Kidney (tissue), 14 donors: ENCODE data around the gene VLDLR. TPM values are rescaled to one million over a fixed set of nuclear protein-coding genes. Genes with fewer than 3 reads are reported as not detected.

Experiments used
- DNase-seq, 5 donors: peaks; one replicate each; pipeline ENCODE4 v3.0.0-alpha.2; 2013 to 2020
- FAIRE-seq: peaks from 2 replicates; lab custom pipeline; 2012; peaks lifted over from hg19 to GRCh38; lab: Jason Lieb, UNC
- H3K27ac ChIP-seq, 2 donors: one replicate each; pipeline ENCODE4 v1.7.0; 2013; ENCODE audit warnings: low read depth in 2 of 2, low read length in 2 of 2, inconsistent platforms in 1 of 2
- H3K27me3 ChIP-seq: one replicate; pipeline ENCODE4 v1.7.1; 2013; ENCODE audit warnings: low read length, inconsistent platforms; ENCODE audit not compliant: control insufficient read depth, insufficient read depth
- H3K36me3 ChIP-seq, 3 donors: one replicate each; pipeline versions ENCODE4 v1.7.0 to v1.7.1; 2013; ENCODE audit warnings: low read length in 3 of 3, control low read depth in 1 of 3, inconsistent platforms in 1 of 3; ENCODE audit not compliant: insufficient read depth in 3 of 3, control insufficient read depth in 2 of 3
- H3K4me1 ChIP-seq, 3 donors: one replicate each; pipeline versions ENCODE4 v1.7.0 to v1.7.1; 2013; ENCODE audit warnings: low read length in 3 of 3, inconsistent platforms in 1 of 3, low read depth in 1 of 3; ENCODE audit not compliant: control insufficient read depth in 2 of 3, insufficient read depth in 2 of 3
- H3K4me3 ChIP-seq, 3 donors: one replicate each; pipeline versions ENCODE4 v1.7.0 to v1.8.1; 2013; ENCODE audit warnings: low read length in 3 of 3, control low read depth in 1 of 3, inconsistent platforms in 1 of 3
- H3K9ac ChIP-seq, 3 donors: one replicate each; pipeline versions ENCODE4 v1.7.0 to v1.7.1; 2013; ENCODE audit warnings: low read length in 3 of 3, control low read depth in 1 of 3, inconsistent platforms in 1 of 3
- H3K9me3 ChIP-seq, 3 donors: one replicate each; pipeline versions ENCODE4 v1.7.0 to v1.7.1; 2013; ENCODE audit warnings: low read length in 3 of 3, control low read depth in 1 of 3, inconsistent platforms in 1 of 3; ENCODE audit not compliant: control insufficient read depth in 2 of 3, insufficient read depth in 1 of 3
- CTCF ChIP-seq: IDR thresholded peaks from 3 replicates; pipeline ENCODE4 v1.5.1; 2012; ENCODE audit warnings: mild to moderate bottlenecking, moderate library complexity, borderline replicate concordance; ENCODE audit not compliant: insufficient read depth; ENCODE audit errors: extremely low read depth
- intact Hi-C: fragments of 100-400 bp; cut with DNase I; formaldehyde crosslinking; loops from one replicate; pipeline ENCODE4 v1.11.1; 2022
- polyA plus RNA-seq: library from polyadenylated mRNA; stranded (reverse); fragments of 350-450 nt; fragmentation: Illumina TruSeq; extraction: RNeasy Lipid Tissue Mini Kit (QIAGEN cat#74804); gene quantifications from one replicate; pipeline ENCODE4 v1.2.3, GENCODE V29; 2014; ENCODE audit warnings: low read depth, low replicate concordance; ENCODE audit not compliant: insufficient read depth
- total RNA-seq: library from RNA; stranded (reverse); fragmentation: NEBNext Ultra II Directional; extraction: Animal tissue kit (Norgen Biotek cat#: 25700); gene quantifications from one replicate; pipeline ENCODE4 v1.2.1, GENCODE V29; 2021
- donor health status: control.
- donor health status: control.
- donor health status: control.
- donor health status: control.
- donor health status: control.
- donor health status: DM: yes; HTN: yes; CAD: no.
- donor health status: Normal renal cell carcinoma (clear cell type).

VLDLR gene
- total and polyA plus RNA-seq, 2 donors from 2014 or later: 8.6 to 24.2 TPM

GRCh38 chr9:2601785-2602378 lies 19.7 kb upstream of the VLDLR start:
- H3K9ac ChIP-seq: no peak overlapping the region
- no peak for TF ChIP-seq CTCF
- H3K36me3 ChIP-seq: no peaks in the 10 kb centered on the region
- H3K9me3 ChIP-seq: no peaks in the 10 kb centered on the region
- FAIRE-seq (no peak), DNase-seq (no peak)
- no peaks in the 10 kb centered on the region for H3K27me3 ChIP-seq
- no peak overlapping the region for H3K4me3 ChIP-seq
- H3K27ac ChIP-seq: no peak overlapping the region
- H3K4me1 ChIP-seq: no peaks in the 10 kb centered on the region
- intact Hi-C loops: no loop called here

- no peak for TF ChIP-seq CTCF
- H3K27me3 ChIP-seq: no peaks in the 10 kb centered on the region
- DNase-seq: no peak
- no peak overlapping the region for H3K9ac ChIP-seq
- no peak for FAIRE-seq
- H3K4me1 ChIP-seq: no peaks in the 10 kb centered on the region
- H3K9me3 ChIP-seq: no peaks in the 10 kb centered on the region
- no peak overlapping the region for H3K27ac ChIP-seq
- H3K36me3 ChIP-seq: no peaks in the 10 kb centered on the region
- intact Hi-C loops: no loop called here
- no peak overlapping the region for H3K4me3 ChIP-seq
Measured at GRCh38 chr9:2602704-2603116, 18.9 kb upstream of the VLDLR start.

GRCh38 chr9:2603621-2604020 lies 18.0 kb upstream of the VLDLR start:
- FAIRE-seq: no peak
- no peak overlapping the region for H3K27ac ChIP-seq
- no peaks in the 10 kb centered on the region for H3K27me3 ChIP-seq
- no peak overlapping the region for H3K9ac ChIP-seq
- TF ChIP-seq CTCF: no peak
- H3K4me1 ChIP-seq: no peaks in the 10 kb centered on the region
- no peak overlapping the region for H3K4me3 ChIP-seq
- H3K9me3 ChIP-seq: no peaks in the 10 kb centered on the region
- H3K36me3 ChIP-seq: no peaks in the 10 kb centered on the region
- DNase-seq: no peak
- intact Hi-C loops: no loop called here

GRCh38 chr9:2605246-2605645 lies 16.3 kb upstream of the VLDLR start:
- H3K36me3 ChIP-seq: no peaks in the 10 kb centered on the region
- no peaks in the 10 kb centered on the region for H3K9me3 ChIP-seq
- no peaks in the 10 kb centered on the region for H3K27me3 ChIP-seq
- no peaks in the 10 kb centered on the region for H3K4me1 ChIP-seq
- DNase-seq (no peak), FAIRE-seq (no peak)
- TF ChIP-seq CTCF: no peak
- no peak overlapping the region for H3K27ac ChIP-seq
- H3K9ac ChIP-seq: no peak overlapping the region
- intact Hi-C loops: no loop called here
- no peak overlapping the region for H3K4me3 ChIP-seq
